ENCODE measurements around the gene BZW1. TPM values are rescaled to one million over a fixed set of nuclear protein-coding genes. Genes with fewer than 3 reads are reported as not detected.

The BZW1 gene
- total RNA-seq, 1 donor from 2014 or later = 232 TPM

DNA sequence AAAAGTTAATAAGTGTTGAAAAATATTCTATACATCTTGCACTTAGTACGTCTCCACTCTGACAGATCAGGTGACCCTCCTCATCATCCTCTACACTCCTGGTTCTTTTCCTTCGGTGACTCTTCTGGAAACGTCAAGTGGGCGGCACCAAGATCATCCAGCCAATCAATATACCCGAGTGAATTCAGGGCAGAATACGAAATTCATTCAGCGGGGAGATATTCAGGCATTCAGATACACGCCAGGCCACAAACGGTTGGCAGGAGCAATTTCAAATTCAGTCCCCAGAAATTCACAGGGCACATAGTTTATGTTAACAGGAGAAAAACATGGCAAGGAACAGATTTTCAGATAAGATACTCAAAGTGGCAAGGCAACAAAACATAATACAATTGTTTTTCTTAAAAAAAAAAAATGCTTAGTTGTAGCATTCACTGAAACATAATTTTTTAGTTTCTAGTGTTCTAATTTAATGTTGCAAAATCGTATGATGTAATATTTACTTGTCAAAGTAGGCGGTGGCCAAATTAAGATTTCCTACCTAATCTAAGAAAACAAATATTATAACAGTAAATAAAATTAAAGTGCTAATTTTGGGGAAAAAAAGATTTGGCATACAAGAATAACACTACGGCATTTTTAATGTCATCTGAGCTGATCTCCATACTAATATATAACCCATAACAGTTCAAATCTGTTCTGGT lies 48.5 kb downstream of the BZW1 start:
- peaks cover 17% of the 10 kb centered on the region for H3K9me3 Mint-ChIP-seq (ENCODE audit: unreplicated experiment)
- H3K4me3 Mint-ChIP-seq (ENCODE audit: unreplicated experiment) = peak overlapping the region; percentile 96
- TF ChIP-seq, protein P1, sequence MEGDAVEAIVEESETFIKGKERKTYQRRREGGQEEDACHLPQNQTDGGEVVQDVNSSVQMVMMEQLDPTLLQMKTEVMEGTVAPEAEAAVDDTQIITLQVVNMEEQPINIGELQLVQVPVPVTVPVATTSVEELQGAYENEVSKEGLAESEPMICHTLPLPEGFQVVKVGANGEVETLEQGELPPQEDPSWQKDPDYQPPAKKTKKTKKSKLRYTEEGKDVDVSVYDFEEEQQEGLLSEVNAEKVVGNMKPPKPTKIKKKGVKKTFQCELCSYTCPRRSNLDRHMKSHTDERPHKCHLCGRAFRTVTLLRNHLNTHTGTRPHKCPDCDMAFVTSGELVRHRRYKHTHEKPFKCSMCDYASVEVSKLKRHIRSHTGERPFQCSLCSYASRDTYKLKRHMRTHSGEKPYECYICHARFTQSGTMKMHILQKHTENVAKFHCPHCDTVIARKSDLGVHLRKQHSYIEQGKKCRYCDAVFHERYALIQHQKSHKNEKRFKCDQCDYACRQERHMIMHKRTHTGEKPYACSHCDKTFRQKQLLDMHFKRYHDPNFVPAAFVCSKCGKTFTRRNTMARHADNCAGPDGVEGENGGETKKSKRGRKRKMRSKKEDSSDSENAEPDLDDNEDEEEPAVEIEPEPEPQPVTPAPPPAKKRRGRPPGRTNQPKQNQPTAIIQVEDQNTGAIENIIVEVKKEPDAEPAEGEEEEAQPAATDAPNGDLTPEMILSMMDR (IDR thresholded peaks at IDR 0.05; ENCODE audit: partially characterized antibody, unreplicated experiment) = no peak
- H3K27me3 Mint-ChIP-seq (ENCODE audit: unreplicated experiment) = peaks cover 8% of the 10 kb centered on the region
- H3K36me3 Mint-ChIP-seq (ENCODE audit: unreplicated experiment) = peaks cover 9% of the 10 kb centered on the region
- peaks cover 22% of the 10 kb centered on the region for H3K4me1 Mint-ChIP-seq (ENCODE audit: low read depth, unreplicated experiment)
- no peak for DNase-seq
- peak overlapping the region; percentile 19 for H3K27ac Mint-ChIP-seq (ENCODE audit: unreplicated experiment)

DNA sequence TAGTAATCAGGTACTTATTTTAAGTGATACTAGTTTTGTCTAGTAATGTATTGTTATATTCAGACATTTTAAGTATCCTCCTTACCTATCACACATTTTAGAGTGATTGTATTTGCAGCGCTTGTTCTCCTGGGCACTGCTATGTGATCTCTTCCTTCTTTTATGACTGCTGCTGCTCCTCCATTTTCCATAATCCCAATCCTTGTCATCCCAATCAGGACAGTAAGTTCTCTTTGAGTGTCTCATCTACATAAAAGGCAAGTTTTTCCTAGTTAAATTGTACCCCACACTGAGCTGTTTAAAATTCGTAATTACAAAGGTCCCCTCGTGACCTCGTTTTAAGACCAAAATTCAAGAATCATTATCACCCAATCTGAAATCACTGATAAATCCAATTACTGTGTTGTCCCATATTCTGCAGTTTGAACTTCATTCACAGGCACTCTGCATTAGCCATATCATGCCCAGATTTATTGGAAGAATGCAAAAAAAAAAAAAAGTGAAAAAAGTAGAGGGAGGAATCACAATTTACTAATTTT lies 50.0 kb downstream of the BZW1 start:
- Mint-ChIP-seq H3K36me3 (ENCODE audit: unreplicated experiment) (peaks cover 9% of the 10 kb centered on the region), H3K4me1 (ENCODE audit: low read depth, unreplicated experiment) (peaks cover 22% of the 10 kb centered on the region), H3K9me3 (ENCODE audit: unreplicated experiment) (peaks cover 17% of the 10 kb centered on the region), H3K4me3 (ENCODE audit: unreplicated experiment) (peak overlapping the region; percentile 96), H3K27me3 (ENCODE audit: unreplicated experiment) (peaks cover 8% of the 10 kb centered on the region), H3K27ac (ENCODE audit: unreplicated experiment) (peak overlapping the region; percentile 100)
- DNase-seq = no peak
- TF ChIP-seq, protein P1 (IDR thresholded peaks at IDR 0.05; ENCODE audit: partially characterized antibody, unreplicated experiment) = no peak

DNA sequence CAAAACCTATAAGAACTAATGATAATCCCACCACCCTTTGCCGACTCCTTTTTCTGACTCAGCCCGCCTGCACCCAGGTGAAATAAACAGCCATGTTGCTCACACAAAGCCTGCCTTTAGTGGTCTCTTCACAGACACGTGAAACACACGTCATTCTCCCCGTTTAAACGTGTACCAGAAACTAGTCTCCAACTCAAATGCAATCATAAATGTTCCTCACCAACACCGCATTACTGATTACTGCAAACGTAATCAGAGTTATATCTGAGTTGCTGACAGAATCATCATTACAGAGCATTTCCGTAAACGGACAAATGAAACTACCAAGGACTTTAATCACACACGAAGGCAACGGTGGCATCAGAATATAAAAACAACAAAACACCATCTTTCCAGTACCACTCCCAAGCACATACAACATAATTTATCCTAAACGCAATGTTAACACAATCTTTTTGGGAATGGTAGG lies 50.9 kb downstream of the BZW1 start:
- Mint-ChIP-seq H3K4me3 (ENCODE audit: unreplicated experiment) (peak overlapping the region; percentile 96), H3K4me1 (ENCODE audit: low read depth, unreplicated experiment) (peaks cover 22% of the 10 kb centered on the region), H3K9me3 (ENCODE audit: unreplicated experiment) (peaks cover 14% of the 10 kb centered on the region), H3K27ac (ENCODE audit: unreplicated experiment) (peak overlapping the region; percentile 100), H3K36me3 (ENCODE audit: unreplicated experiment) (peaks cover 5% of the 10 kb centered on the region), H3K27me3 (ENCODE audit: unreplicated experiment) (peaks cover 8% of the 10 kb centered on the region)
- TF ChIP-seq, protein P1 (IDR thresholded peaks at IDR 0.05; ENCODE audit: partially characterized antibody, unreplicated experiment) = no peak
- DNase-seq = peak; percentile 21

DNA sequence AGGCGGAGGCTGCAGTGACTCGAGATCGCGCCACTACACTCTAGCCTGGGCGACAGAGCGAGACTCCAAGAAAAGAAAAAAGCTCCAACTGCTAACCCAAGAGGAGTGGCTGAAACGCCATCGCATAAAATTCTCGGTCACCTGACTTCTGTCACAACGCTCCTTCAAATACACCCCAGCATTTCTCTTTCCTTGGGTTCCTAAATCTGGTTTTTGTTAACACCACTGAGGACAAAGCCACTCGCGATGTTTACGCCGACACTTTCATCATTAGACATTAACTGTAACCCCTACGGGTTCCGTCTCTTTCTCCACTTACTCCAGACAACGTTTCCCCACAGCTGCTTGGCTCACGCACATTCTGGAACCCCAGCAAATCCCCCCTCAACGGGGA lies 52.1 kb downstream of the BZW1 start:
- Mint-ChIP-seq H3K9me3 (ENCODE audit: unreplicated experiment) (peaks cover 12% of the 10 kb centered on the region), H3K27ac (ENCODE audit: unreplicated experiment) (peak overlapping the region; percentile 100), H3K27me3 (ENCODE audit: unreplicated experiment) (peaks cover 6% of the 10 kb centered on the region), H3K4me1 (ENCODE audit: low read depth, unreplicated experiment) (peaks cover 22% of the 10 kb centered on the region), H3K36me3 (ENCODE audit: unreplicated experiment) (peaks cover 4% of the 10 kb centered on the region), H3K4me3 (ENCODE audit: unreplicated experiment) (peak overlapping the region; percentile 96)
- TF ChIP-seq, protein P1 (IDR thresholded peaks at IDR 0.05; ENCODE audit: partially characterized antibody, unreplicated experiment) = no peak
- DNase-seq = no peak

All from glutamatergic neuron (in vitro differentiated cells).